Activated T-cell treated with anti-CD3 and anti-CD28 coated beads for 1 hour (primary cell): Measurements from ENCODE around the gene PLET1.

Experiments used
- DNase-seq: peaks from one replicate; pipeline ENCODE4 v3.0.0-alpha.2; 2020; ENCODE audit warnings: low read depth

Gene PLET1, protein sequence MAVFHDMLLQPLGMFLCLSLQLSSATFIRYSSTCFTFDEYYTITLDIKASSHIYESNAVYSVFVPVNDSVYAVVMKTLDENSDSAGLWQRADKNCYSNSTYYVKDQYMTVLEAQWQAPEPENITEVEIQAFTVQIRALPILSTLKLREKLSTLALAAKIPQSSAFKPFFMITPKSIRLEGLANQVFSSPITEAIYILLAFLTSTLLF

DNA sequence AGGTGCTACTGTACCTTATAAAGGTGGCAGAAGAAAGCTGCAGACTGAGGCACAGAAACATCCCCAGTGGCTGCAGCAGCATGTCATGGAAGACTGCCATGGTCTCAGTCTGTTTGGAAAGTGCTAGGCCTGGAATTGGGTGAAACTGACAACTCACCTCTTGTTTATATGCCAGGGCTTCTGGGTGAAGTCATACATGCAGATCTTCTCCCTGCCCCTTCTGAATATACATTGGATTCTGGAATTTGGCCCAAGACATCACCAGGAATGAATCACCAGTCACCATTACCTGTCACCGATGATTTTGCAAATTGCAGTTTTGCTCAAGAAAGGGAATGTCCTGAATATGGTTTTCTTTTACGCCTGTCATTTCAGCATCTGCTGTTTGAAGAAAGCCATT lies at the start of gene PLET1:
Gene PLET1, minus strand, starts transcription at position 371 of the 400 bp plus-strand sequence. Its CDS starts 271 bp downstream, at position 100.
- no peak for DNase-seq

DNA sequence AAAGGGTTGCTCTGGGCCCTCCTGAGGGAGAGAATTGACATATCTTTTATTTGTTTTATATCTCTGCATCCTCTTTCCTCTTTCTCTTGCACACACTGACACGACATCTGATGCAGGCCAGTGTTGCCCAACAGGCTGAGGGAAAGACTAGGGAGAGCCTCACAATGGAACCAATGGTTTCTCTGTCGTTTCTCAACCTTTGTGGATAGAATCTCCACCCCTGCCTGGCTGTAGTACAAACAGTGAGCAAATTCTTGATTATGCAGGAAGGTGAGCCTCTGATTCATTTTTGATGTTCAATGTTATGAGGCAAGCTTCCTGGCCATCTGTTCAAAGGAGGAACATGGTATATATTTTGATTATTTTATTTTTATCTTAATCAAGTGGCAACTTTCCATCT lies 49.8 kb upstream of the PLET1 start:
- no peak for DNase-seq

DNA sequence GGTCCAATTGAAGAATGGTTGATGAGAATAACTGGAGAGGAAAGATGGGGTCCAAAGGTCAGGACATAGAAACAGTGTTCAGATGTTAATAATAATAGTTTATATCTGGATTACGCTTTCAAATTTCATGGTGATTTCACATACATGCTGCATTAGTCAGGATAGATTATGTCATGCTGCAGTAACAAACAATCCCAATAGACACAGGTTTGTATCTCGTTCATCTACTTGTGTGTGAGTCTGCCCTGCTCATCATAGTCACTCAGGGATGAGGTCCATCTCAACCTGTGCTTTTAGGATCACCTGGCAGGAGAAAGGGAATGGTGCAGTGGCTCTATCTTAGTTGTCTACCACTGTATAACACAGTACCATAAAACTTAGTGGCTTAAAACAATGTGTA lies 48.0 kb upstream of the PLET1 start:
- DNase-seq = no peak

DNA sequence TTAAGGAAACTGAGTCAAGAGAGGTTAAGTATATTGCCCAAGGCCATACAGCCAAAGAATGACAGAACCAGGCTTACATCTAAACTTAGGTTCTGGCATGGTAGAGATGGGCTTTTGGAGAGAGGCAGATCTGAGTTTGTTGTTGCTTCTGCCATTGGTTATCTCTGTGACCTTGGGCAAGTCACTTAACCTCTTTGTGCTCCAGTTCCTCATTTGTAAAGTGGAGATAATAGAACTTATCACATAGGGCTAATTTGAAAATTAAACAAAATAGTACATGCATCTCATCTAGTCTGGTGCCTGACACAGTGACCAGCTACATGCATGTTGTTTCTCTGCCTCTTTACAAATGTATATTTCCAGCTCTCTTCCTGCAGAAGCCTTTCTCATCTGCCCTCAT lies 47.0 kb upstream of the PLET1 start:
- no peak for DNase-seq

DNA sequence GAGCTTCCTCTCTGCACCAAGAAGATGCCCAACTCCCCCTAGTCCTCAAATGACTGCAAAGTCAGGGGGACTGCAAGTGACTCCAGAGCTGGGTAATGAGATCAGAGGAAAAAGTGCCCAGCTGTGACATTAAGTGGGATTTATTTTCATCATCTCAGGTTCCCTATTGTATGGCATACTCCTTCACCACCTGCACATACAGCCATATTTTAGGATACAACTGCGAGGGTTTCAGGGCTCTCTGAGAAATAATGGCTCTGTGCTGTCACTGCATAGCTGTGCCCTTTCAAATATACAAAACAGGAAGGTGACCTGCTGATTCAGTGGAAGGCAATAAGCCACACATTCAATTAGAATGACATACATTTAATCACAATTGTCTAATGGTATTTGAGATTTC lies 45.6 kb upstream of the PLET1 start:
- DNase-seq = no peak

DNA sequence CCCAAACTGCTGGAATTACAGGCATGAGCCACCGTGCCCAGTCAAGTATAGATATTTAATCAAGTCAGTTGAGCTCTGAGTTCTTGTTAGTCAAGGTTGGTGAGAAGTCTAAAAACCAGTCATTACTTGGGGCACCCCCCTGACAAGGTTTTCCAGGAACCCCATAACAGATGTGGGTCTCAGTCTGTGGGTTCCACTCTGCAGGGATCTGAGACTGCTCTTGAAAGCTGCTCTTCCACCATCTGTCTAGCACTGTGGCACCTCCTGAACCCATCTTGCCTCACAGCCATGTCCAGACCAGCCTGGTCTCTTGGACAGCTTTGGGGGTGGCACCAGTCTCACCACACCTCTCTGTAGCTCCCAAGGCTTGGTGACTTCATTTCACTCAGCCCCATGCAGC lies 44.3 kb upstream of the PLET1 start:
- no peak for DNase-seq

DNA sequence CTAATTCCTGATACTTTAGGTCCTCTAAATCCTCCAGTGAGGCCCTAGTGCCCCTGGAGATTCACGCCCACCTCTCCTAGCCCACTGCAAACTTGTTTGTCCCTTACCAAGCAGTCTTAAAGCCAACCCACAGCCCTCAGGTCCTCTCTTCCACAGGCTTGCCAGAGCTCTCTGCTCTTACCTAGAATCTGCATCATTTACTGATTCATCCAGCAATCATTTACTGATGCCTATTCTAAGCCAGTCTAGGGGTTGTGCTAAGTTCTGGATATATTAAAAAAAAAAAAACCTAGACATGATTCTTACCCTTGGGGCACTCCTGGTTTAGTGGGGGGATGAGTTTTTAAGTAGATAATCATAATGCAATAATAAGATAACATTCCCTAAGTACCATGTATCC lies 43.0 kb upstream of the PLET1 start:
- DNase-seq = no peak

DNA sequence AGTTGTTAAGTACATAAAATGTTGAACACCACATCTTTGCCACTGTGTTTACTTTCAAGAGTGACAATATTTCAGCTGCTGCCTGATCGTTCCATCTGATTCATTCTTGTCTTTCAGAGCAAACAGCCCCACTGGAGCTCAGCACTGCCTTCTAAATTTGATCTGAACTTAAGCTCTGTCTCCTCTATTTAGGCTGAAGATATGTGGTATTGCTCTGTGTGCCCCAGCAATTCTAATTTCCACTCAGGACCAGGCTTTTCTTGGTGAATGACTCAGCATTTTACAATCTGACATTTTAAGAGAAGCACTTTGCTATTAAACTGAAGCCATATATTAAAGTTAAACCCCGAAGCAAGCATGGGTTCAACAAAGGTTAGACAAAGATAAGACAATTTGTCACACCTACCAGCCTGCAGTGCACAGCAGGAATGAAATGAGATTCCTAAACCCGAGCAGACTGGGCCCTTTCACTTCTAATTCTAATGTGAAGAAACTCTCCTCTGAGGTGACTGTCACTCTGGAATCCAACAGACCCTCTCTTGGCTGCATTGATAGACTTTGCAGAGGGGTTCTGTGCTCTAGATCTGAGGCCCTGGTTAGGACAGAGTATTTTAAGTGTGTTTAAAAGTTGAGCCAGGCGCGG lies 41.7 kb upstream of the PLET1 start:
- no peak for DNase-seq

DNA sequence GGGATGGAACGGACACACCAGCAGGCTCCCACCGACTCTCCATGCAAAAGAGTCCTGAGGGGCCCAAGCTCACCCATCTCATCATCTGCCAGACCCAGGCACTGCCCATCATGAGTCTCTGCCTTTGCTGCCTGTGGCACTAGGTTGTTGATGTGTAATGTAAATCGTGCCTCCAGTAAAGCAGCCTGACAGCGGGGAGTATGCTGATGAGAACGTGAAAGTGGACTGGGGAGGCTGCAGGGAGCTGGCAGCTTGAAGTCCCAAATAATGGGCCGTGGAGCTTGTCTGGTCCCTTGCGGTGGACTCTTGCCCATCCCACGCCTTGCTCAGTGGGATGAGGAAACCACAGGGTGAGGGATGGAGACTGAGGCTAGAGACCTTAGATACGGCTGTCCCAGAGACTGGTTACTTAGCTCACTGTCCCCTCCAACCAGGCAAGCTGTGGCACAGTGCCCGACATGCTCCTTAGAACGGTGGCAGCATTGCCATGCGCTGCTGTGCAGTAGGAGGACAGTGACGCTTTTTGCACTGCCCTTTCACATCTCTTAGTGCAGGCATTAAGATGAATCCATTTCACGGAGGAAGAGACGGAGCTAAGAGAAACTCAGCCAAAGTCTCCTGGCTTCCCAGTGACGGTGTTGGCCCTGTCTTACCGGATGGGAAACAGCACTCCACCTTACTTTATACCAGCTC lies 39.6 kb upstream of the PLET1 start:
- no peak for DNase-seq

DNA sequence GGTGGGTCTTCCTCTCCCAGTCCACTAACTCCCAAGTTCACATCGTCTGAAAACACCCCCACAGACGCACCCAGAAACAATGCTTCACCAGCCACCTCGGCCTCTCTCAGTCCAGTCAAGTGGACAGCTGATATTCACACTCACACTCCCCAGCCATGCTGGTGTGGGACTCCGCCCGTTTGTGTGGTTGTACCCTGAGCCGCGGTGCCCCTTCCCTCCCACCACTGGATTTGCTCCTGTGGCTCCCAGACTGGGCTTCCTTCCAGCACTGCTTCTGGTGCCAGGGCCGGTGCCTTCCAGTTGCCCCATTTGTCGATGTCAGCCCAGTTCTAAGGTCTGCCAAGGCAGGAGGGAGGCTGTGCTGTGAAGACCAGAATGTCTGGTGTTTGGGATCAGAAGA lies 37.9 kb upstream of the PLET1 start:
- no peak for DNase-seq

DNA sequence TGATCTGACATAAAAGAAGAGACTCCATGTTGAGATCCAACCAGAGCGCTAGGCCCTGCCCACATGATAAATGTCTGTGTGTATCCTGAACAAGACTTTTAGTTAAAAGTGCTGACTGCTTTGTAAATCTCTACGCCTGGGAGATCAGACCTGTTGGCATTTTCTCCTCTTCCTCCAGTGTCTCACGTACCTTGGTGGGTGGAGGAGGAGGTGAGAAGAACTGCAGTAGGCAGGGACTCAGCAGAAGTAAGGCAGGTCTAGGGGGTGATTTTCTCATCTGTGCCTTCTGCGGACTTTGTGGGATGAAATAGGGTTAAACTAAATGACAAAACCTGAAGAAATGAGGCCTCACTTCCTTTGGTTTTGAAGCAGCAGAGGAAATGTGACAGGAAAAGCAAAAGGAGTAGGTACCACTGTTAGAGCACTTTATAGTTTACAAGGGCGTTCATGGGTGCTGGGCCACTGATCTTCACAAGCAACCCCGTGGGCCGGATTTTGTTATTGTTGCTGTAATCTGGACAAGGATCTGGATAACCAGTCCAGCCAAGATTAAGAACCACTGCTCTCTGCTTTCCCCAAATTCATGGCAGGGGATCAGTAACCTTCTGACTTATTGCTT lies 36.7 kb upstream of the PLET1 start:
- DNase-seq = no peak

DNA sequence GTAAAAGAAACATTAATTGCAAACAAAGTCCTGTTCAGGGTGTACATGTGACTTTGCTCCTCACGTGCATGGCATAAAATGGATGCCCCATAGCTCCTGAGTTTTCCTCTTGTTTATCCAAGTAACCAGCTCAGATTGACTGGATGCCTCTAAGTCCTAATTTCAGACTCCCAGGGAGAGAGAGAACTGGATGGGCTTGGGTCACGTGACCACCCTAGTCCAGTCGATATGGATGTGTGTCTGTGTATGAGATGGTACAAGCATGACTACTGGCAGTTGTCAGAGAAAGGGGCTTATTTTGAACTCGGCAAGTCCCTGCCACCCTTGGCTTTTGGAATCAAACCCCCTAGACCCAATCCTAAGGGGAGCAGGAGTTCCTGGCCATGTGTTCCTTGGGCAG lies 35.4 kb upstream of the PLET1 start:
- DNase-seq = no peak

DNA sequence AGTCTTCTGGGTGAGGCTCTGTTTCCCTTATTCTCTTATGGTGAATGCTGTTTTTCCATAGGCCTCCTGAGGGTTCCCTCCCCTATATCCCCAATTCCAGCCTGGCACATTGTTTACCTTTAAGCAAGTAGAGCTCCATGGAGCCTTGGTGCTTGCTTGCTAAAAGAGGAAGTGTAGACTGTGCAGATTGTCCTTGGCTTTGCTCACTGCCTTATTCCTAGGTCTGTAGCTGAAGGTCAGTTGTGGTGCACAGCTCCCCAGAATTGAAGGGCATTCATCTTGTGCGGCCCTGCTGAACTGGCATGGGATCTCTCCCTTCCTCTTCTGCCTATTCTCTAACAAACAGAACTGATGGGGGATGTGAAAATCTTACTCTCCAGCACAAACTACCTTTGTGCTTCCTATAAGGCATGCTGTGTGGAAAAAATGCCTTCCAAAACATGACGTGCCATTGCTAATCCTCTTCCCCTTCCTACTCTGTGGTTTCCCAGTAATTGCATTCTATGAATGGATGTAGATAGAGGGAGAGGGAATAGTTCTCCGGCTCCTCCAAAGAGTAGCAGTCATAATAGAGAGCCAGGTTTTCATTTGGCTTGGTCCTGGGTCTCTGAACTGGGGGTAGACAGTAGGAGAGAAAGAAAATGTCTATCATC lies 34.2 kb upstream of the PLET1 start:
- no peak for DNase-seq

DNA sequence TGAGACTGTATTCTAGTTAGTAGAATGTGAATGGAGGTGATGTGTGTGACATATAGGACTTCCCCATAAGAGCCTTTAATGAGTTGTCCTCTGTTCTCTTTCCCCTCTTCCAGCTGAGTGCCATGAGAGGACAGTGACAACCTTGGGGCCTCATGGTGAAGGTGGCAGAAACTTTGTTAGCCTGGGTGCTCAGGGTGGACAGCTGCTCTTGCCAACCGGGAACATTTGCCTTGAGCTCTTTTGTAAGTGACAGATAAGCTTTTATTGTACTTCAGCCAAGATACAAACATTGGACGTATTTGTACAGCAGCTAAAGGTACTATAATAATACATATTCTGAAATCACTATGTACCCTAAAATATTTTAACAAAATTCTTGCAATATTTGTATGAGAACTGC lies 33.0 kb upstream of the PLET1 start:
- DNase-seq = no peak

DNA sequence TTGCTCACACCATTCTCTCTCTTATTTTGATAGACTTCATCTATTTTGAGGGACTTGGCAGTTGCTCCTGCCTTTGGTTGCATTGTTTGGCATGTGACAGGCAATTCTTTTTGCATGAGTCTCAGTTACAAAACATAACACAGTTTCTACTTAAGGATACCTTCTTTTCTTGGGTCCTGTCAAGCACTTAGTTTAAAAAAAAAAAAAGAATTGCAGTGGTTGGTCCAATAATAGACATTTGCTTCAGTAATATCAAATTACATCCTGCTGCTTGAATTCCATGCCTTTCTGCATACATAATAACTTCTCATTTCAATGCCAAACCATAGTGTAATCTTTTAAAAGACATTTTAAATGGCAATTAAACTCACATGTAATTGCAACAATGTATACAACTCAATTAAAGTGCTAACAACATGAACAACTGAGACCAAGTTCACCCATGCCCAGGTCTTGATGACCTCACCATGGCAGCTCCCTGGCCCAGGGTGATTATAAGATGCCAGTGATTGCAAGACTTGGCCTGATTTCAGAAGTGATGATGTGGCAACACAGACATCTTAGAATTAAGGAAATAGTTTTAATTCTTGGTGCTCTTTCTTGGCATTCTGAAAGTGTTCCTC lies 32.2 kb upstream of the PLET1 start:
- DNase-seq = no peak

DNA sequence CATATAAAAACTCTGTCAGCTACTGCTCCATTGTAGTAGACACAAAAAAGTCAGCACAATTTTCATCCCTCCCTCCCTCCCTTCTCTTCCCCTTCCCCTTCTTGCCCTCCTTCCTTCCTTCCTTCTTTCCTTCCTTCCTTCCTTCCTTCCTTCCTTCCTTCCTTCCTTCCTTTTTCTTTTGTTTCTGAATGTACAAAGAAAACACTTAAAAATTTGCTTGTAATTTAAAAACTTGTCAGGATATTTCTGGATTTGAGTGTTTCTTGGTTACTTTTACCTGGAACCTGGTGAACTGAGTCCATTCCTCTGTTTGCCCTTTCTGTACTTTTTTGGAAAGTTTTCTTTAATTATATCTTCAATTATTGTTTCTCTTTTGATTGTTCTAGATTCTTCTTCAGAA lies 31.5 kb upstream of the PLET1 start:
- no peak for DNase-seq

DNA sequence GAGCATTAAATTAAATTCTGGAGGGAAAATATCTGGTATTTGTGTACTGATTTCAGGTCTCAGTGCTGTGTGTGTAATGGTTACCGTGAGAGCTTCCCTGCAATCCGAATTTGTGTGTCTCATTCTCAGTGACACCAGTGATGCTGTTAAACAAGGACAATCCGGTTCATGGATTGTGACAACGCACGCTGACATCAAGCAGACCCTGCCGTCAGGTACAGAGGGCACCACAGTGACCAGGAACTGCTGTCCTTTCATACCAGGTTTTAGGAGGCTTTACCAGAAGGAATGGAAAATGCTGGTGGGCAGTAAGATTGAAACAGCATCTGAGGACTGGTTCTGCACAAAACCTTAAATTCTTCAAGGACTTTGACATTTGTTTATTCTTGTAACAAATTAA lies 30.5 kb upstream of the PLET1 start:
- DNase-seq = no peak

DNA sequence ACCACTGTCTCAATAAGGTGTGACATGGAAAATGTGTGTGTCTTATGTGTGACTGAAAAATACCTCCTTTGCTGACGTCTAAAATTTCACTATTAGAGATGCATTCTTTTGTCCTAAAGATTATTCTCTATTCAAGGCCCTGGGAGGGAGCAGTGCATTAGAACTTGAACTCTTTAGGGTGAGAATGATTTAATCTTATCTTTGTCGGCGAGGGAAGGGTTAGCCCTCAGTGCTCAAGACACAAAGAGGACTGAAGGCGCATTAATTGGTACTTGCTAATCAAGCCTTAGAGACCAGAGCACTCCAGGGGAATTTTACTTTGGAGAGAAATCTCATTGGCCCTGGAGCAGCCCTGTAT lies 29.8 kb upstream of the PLET1 start:
- no peak for DNase-seq

DNA sequence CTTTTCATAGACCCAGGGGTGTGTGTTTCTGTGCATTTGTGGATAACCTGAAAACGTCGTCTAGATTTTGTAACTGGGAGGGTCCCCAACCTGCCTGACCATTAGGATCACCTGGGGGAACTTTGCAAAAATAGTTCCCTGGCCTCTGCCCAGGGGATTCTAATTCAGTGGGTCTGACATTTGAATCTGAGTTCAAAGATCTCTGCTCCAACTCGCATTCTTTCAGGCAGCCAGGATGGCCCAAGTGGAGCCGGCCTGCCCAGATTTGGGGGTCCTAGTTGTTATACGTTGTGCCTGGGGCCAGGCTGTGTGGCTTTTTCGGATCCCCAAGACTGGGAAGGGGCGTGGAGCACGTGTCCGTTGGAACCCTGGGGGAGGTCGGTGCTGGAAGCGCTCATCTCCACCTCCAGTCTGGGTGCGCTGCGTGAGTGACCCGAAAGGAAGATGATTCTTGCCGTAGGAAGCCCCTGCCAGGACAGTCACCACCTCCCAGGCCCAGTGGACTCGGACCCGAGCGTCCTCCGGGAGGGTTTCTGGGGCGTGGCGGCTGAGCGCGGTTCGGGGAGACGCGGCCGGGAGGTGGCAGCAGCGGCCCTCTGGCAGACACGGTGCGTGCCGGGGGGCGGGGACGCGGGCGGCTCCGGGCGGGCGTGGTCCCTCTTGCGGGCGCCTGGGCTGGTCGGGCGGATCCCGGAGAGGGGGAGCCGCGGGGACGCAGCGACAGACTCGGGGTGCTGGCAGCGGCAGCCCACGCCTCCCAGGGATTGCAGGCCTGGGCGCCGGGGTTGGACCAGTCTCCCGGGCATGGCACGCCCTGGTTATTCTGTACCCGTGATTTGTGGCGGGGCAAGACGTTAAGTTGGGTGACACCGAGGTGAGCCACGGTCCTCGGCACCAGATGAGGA lies 29.2 kb upstream of the PLET1 start:
- DNase-seq = peak; percentile 77

DNA sequence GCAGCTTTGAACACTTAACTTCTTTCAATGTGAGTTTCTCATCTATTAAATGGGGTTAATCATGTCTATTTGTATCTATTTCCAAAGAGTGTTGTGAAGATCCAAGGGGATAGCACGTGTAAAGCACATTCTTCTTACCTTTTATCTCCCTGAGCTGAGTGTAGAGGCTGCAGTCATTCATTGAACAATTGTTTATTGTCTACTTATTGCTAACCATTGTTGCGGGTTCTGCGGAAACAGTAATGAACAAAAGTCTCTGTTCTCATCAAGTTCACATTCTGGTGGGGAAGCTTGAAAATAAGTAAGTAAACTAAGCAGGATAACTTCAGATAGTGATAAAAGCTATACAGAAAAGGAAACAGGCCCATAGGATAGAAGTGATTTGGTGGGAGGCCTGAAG lies 27.4 kb upstream of the PLET1 start:
- no peak for DNase-seq

DNA sequence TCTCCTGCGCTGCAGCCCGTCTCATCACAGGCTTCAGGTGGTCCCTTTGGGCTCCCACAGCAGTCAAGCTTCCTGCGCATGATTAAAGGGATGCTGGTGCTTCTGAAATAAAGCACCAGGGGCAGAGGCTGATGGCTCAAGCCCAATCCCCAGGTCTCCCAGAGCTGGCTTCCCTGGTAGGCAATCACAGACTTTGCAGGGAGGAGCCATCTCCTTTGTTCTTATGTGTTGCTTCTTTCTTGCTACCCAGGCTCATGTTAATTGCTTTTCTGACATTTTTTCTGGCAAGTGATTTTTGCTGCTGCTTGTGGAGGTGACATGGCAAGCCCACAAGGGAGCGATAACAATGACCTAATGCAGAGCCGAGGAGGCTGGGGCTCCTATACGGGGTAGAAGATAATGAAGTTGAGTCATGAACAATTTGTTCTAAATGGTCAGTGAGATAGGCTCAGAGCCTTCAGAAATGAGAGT lies 25.2 kb upstream of the PLET1 start:
- no peak for DNase-seq
